Lower leg skin (tissue), 3 donors: ENCODE results near the gene ENO2.

Source experiments
- POLR2A ChIP-seq, 2 donors: fragments of 450-650 bp; IDR thresholded peaks; one replicate each; pipeline ENCODE4 v1.6.1; 2016 to 2017; ENCODE audit warnings: antibody characterized with exemption in 2 of 2, mild to moderate bottlenecking in 1 of 2, moderate library complexity in 1 of 2
- TF ChIP-seq, protein P1 (sequence below), 3 donors: fragments of 450-650 bp; IDR thresholded peaks; one replicate each; pipeline ENCODE4 v1.5.1; 2016; ENCODE audit warnings: antibody characterized with exemption in 3 of 3, mild to moderate bottlenecking in 3 of 3, moderate library complexity in 2 of 3

DNA sequence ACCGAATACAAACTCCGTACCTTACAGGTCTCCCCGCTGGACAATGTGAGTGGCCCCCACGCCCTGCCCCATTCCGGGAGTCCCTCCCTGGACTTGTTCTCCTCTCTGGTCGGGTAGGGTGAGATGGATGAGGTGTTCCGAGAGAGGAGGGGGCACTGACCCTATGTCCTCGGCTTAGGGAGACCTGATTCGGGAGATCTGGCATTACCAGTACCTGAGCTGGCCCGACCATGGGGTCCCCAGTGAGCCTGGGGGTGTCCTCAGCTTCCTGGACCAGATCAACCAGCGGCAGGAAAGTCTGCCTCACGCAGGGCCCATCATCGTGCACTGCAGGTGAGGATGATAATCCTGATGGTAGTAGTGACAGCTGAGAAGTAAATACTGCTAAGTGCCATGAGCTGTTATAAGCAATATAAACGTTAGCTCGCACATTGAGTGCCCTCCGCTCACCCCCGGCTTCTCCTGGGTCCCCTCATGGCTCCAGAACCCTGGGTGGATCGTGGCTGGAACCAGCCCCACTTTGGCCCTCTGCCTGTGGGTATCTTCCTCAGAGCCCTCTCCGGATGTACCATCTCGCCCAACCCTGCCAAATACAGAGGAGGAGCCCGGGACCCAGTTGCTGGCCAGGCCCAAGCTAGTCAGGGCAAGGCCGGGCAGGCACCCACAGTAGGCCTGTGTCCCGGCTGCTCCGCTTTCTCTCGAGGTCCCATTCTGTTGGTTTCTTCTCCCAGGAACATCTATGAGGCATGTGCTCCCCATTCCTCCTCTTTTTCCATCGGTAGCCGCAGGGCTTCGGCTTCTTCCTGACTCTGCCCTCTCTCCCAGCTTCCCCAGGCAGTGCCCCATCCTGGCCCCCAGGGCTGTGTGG, 43.6 kb downstream of the ENO2 start:
- no peak for TF ChIP-seq POLR2A (IDR thresholded peaks at IDR 0.05)
- TF ChIP-seq, protein P1, sequence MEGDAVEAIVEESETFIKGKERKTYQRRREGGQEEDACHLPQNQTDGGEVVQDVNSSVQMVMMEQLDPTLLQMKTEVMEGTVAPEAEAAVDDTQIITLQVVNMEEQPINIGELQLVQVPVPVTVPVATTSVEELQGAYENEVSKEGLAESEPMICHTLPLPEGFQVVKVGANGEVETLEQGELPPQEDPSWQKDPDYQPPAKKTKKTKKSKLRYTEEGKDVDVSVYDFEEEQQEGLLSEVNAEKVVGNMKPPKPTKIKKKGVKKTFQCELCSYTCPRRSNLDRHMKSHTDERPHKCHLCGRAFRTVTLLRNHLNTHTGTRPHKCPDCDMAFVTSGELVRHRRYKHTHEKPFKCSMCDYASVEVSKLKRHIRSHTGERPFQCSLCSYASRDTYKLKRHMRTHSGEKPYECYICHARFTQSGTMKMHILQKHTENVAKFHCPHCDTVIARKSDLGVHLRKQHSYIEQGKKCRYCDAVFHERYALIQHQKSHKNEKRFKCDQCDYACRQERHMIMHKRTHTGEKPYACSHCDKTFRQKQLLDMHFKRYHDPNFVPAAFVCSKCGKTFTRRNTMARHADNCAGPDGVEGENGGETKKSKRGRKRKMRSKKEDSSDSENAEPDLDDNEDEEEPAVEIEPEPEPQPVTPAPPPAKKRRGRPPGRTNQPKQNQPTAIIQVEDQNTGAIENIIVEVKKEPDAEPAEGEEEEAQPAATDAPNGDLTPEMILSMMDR (IDR thresholded peaks at IDR 0.05) = no peak
